Body of pancreas (tissue), 4 donors: ENCODE results near the gene NEGR1. TPM values are rescaled to one million over a fixed set of nuclear protein-coding genes. Genes with fewer than 3 reads are reported as not detected.

Experiments used
- ATAC-seq: fragments of 150-250 bp; one replicate; pipeline ENCODE4 v1.9.1; 2016
- DNase-seq, 4 donors: peaks; one replicate each; pipeline ENCODE4 v3.0.0-alpha.2; 2019
- H3K27ac ChIP-seq, 4 donors: fragments of 200-600 bp; sonication (generic); 1 replicate in 3 of 4; 2 replicates in 1 of 4; pipeline versions ENCODE4 v1.5.1 to v1.6.1; 2016 to 2019; ENCODE audit warnings: mild to moderate bottlenecking in 1 of 4, mixed read lengths in 1 of 4, moderate library complexity in 1 of 4
- H3K27me3 ChIP-seq, 2 donors: fragments of 200-600 bp; sonication (generic); one replicate each; pipeline ENCODE4 v1.6.0; 2016; ENCODE audit warnings: mild to moderate bottlenecking in 1 of 2
- H3K36me3 ChIP-seq, 2 donors: fragments of 200-600 bp; sonication (generic); replicated peaks in 1 of 2; 2 replicates each; pipeline ENCODE4 v1.5.1; 2016; ENCODE audit warnings: low read depth in 2 of 2; ENCODE audit not compliant: insufficient read depth in 1 of 2
- H3K4me1 ChIP-seq: fragments of 200-600 bp; sonication (generic); one replicate; pipeline ENCODE4 v1.6.0; 2016
- H3K4me3 ChIP-seq, 2 donors: fragments of 200-600 bp; sonication (generic); 1 replicate in 1 of 2; 2 replicates in 1 of 2; pipeline ENCODE4 v1.5.1; 2016 to 2019
- H3K9me3 ChIP-seq, 3 donors: fragments of 200-600 bp; sonication (generic); 1 replicate in 2 of 3; 2 replicates in 1 of 3; pipeline ENCODE4 v1.5.1; 2016
- CTCF ChIP-seq, 7 experiments: fragments of 450-650 bp in 4 of 7; fragments of 200-600 bp in 3 of 7; sonication (generic) in 3 of 7; IDR thresholded peaks; one replicate each; pipeline ENCODE4 v1.5.1; 2016 to 2019; ENCODE audit warnings: antibody characterized with exemption in 7 of 7
- POLR2A ChIP-seq, 3 donors: fragments of 450-650 bp; IDR thresholded peaks; one replicate each; pipeline ENCODE4 v1.6.1; 2016; ENCODE audit warnings: antibody characterized with exemption in 3 of 3, mild to moderate bottlenecking in 2 of 3
- WGBS, 2 donors: methylation state at CpG; one replicate each; pipeline ENCODE4 v1.1.5; 2017; 5-methylcytosine and 5-hydroxymethylcytosine counted together
- intact Hi-C: fragments of 100-400 bp; cut with DNase I; formaldehyde crosslinking; loops from one replicate; pipeline ENCODE4 v1.15.1; 2023
- total RNA-seq, 2 donors: library from RNA; depleted of rRNA; stranded (reverse); fragments of >200 nt; gene quantifications; one replicate each; pipeline ENCODE4 v1.1.0, GENCODE V29; 2016

Gene NEGR1
- total RNA-seq, 2 donors from 2014 or later = 6.3 to 9.6 TPM

DNA sequence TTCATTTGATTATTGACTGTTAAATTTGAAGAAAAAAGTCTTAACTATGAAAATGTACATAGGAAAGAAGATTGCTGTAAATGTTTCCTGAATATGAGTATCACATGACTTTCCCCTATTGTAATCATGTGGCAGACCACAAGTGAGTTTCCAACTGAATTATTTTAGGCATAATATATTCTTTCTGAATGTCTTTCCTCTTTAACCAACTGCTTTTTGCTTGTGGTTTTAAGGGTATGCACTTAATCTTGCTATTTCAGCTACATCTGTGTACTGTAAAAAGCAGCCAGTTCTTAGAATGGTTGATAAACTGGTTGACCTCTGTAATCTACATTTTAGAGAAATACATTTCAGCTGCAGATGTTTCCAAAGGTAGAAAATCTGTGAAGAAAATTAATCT is 400.7 kb downstream of the NEGR1 start:
- H3K4me1 ChIP-seq = no peaks in the 10 kb centered on the region
- H3K4me3 ChIP-seq = no peak overlapping the region
- no peak overlapping the region for H3K27ac ChIP-seq
- TF ChIP-seq POLR2A (IDR thresholded peaks at IDR 0.05) = no peak
- TF ChIP-seq CTCF (IDR thresholded peaks at IDR 0.05) = no peak
- DNase-seq = no peak
- H3K36me3 ChIP-seq = no peaks in the 10 kb centered on the region
- H3K9me3 ChIP-seq = no peaks in the 10 kb centered on the region
- no peaks in the 10 kb centered on the region for H3K27me3 ChIP-seq
- intact Hi-C loops = no loop called here
- ATAC-seq = no peak

DNA sequence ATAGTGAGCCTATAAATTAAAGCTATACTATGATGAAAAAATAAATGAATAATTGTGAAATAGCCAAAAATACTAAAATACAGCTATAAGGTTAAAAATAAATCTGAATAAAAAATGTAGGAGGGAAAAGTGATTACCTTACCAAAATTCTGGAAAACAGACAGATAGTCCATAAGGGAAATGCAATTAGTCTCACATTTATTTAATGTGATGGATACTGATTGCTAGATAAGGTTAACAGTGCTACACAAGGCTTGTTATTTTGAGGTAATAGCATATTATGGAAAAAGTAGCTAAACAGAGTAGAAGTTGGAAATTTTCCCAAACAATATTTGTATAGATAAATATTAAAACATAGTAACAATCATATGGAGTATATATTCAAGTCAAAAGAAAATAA is 413.0 kb downstream of the NEGR1 start:
- intact Hi-C loops = no loop called here
- Histone ChIP-seq H3K27ac (no peak overlapping the region), H3K4me3 (no peak overlapping the region), H3K36me3 (no peaks in the 10 kb centered on the region), H3K27me3 (no peaks in the 10 kb centered on the region), H3K4me1 (no peaks in the 10 kb centered on the region), H3K9me3 (no peaks in the 10 kb centered on the region)
- TF ChIP-seq CTCF (IDR thresholded peaks at IDR 0.05) (no peak), POLR2A (IDR thresholded peaks at IDR 0.05) (no peak)
- ATAC-seq (no peak), DNase-seq (no peak)

DNA sequence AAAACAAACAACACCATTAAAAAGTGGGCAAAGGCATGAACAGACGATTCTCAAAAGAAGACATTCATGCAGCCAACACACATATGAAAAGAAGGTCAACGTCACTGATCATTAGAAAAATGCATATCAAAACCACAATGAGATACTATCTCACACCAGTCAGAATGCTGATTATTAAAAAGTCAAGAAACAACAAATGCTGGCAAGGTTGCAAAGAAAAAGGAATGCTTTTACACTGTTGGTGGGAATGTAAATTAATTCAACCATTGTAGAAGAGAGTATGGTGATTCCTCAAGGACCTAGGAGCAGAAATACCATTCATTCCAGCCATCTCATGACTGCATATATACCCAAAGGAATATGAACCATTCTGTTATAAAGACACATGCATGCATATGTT is 419.6 kb downstream of the NEGR1 start:
- H3K4me1 ChIP-seq = no peaks in the 10 kb centered on the region
- H3K27ac ChIP-seq = no peak overlapping the region
- H3K4me3 ChIP-seq = no peak overlapping the region
- intact Hi-C loops = no loop called here
- no peaks in the 10 kb centered on the region for H3K36me3 ChIP-seq
- TF ChIP-seq CTCF (IDR thresholded peaks at IDR 0.05) (no peak), POLR2A (IDR thresholded peaks at IDR 0.05) (no peak)
- DNase-seq (no peak), ATAC-seq (no peak)
- WGBS, 2 donors = 59 to 66% methylated on average over 2 of the region's 2 CpGs
- H3K9me3 ChIP-seq = peaks cover 0 to 4% (median 0%) of the 10 kb centered on the region in 3 donors
- no peaks in the 10 kb centered on the region for H3K27me3 ChIP-seq

DNA sequence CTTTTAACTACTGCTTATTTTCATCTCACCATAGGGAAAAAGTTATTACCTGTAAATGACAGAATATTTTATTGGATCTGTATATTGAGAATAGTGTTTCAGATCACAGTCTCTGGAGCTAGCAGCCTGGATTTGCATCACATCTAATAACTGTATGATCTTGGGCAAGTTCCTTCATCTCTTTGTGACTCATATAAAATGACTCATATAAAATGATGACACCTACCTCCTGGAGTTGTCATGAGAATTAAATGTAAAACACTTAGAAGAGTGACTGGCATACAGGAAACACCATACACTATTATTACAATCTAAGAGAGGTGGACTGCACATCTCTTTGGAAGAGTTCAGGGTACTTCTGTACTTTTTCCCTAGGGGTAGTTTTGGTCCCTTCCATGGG is 421.3 kb downstream of the NEGR1 start:
- no peak overlapping the region for H3K4me3 ChIP-seq
- no peak for TF ChIP-seq CTCF (IDR thresholded peaks at IDR 0.05)
- no peak for TF ChIP-seq POLR2A (IDR thresholded peaks at IDR 0.05)
- no peaks in the 10 kb centered on the region for H3K36me3 ChIP-seq
- intact Hi-C loops = no loop called here
- H3K27ac ChIP-seq = no peak overlapping the region
- DNase-seq (no peak), ATAC-seq (no peak)
- H3K4me1 ChIP-seq = no peaks in the 10 kb centered on the region
- H3K27me3 ChIP-seq = no peaks in the 10 kb centered on the region
- H3K9me3 ChIP-seq = peaks cover 0 to 4% (median 0%) of the 10 kb centered on the region in 3 donors

GRCh38 chr1:71859806-71860205 is 422.5 kb downstream of the NEGR1 start:
- TF ChIP-seq CTCF (IDR thresholded peaks at IDR 0.05) (no peak), POLR2A (IDR thresholded peaks at IDR 0.05) (no peak)
- intact Hi-C loops = no loop called here
- 88 to 93% methylated on average over 2 of the region's 2 CpGs for WGBS, 2 donors
- H3K36me3 ChIP-seq = no peaks in the 10 kb centered on the region
- no peaks in the 10 kb centered on the region for H3K27me3 ChIP-seq
- peaks cover 0 to 4% (median 0%) of the 10 kb centered on the region in 3 donors for H3K9me3 ChIP-seq
- ATAC-seq = no peak
- no peak overlapping the region for H3K27ac ChIP-seq
- no peaks in the 10 kb centered on the region for H3K4me1 ChIP-seq
- H3K4me3 ChIP-seq = no peak overlapping the region
- no peak for DNase-seq
